ENCODE results near the gene SCN1B. TPM values are rescaled to one million over a fixed set of nuclear protein-coding genes. Genes with fewer than 3 reads are reported as not detected.
A peak's percentile ranks its signal among the peaks of the same experiment; 100 is the strongest.
"Not testable (repeated sequence)": the region's sequence is repeated elsewhere in the genome, so short reads cannot be mapped to it uniquely, and the experiment has no call there.

The SCN1B gene
- total and polyA plus RNA-seq, 9 donors = 3.0 to 6.7 (median 3.5) TPM

GRCh38 chr19:35000338-35000646, 30.0 kb upstream of the SCN1B start:
- no peak overlapping the region for H3K27ac ChIP-seq (ENCODE audit: low read length)
- no peaks in the 10 kb centered on the region for H3K9me3 ChIP-seq (replicated peaks; ENCODE audit: control insufficient read depth, low read depth, low read length)
- H3K4me1 ChIP-seq (ENCODE audit: control insufficient read depth, insufficient read depth, low read length) = peaks cover 32% of the 10 kb centered on the region
- no peaks in the 10 kb centered on the region for H3K27me3 ChIP-seq (ENCODE audit: control insufficient read depth, insufficient read depth, low read length)
- peaks cover 9% of the 10 kb centered on the region for H3K36me3 ChIP-seq (ENCODE audit: control insufficient read depth, insufficient read depth, low read length)
- DNase-seq = no peak
- peak overlapping the region; percentile 62 for H3K4me3 ChIP-seq (ENCODE audit: low read length)
- WGBS (ENCODE audit: insufficient coverage) = under 1% methylated on average over 27 of the region's 37 CpGs

DNA sequence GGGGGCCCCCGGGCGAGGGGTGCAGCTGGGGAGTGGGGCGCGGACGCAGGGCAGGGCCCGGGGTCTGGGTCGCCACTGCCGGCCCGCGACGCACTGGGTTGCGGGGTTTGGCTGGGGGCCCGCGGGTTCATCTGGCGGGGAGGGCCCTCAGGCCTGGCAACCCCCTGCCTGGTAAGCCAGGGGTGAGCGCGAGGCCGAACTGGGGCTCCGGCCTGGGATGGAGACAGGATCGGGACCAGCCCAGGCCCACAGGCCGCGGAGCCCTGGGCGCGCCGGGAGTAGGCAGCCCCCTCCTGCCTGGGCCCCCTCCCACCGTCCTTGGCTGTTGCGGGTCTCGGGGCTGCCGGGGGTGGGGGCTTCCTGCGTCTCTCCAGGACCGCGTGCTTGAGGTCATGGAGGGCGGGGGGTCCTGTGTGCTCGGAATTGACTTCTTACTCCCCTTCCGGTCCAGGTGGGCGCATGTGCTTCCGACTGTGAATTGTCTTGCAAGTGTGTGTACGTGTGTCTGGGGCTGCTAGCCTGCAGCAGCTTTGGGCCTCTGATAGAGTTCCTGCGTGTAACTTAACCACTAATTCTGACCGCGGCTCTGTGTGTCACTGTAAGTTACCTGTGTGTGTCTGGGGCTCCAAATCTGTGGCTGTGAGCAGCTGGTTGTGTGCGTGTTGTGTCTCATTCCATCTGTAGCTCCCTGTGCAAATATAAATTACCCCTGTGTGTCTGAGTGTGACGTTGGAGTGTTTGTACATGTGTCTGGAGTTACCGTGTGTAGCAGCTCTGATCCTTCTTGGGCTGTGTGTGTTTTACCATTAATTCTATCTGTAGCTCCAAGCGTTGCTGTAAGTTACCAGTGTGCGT, 29.4 kb upstream of the SCN1B start:
- H3K27me3 ChIP-seq (ENCODE audit: control insufficient read depth, insufficient read depth, low read length) = no peaks in the 10 kb centered on the region
- H3K9me3 ChIP-seq (replicated peaks; ENCODE audit: control insufficient read depth, low read depth, low read length) = no peaks in the 10 kb centered on the region
- 0% methylated on average over 34 of the region's 46 CpGs for WGBS (ENCODE audit: insufficient coverage)
- peak overlapping the region; percentile 84 for H3K27ac ChIP-seq (ENCODE audit: low read length)
- H3K4me1 ChIP-seq (ENCODE audit: control insufficient read depth, insufficient read depth, low read length) = peaks cover 32% of the 10 kb centered on the region
- H3K36me3 ChIP-seq (ENCODE audit: control insufficient read depth, insufficient read depth, low read length) = peaks cover 15% of the 10 kb centered on the region
- peak; percentile 70 for DNase-seq
- H3K4me3 ChIP-seq (ENCODE audit: low read length) = peak overlapping the region; percentile 62

- Histone ChIP-seq H3K9me3 (replicated peaks; ENCODE audit: control insufficient read depth, low read depth, low read length) (no peaks in the 10 kb centered on the region), H3K27ac (ENCODE audit: low read length) (no peak overlapping the region), H3K27me3 (ENCODE audit: control insufficient read depth, insufficient read depth, low read length) (no peaks in the 10 kb centered on the region), H3K4me3 (ENCODE audit: low read length) (no peak overlapping the region), H3K4me1 (ENCODE audit: control insufficient read depth, insufficient read depth, low read length) (peaks cover 32% of the 10 kb centered on the region), H3K36me3 (ENCODE audit: control insufficient read depth, insufficient read depth, low read length) (peaks cover 26% of the 10 kb centered on the region)
- no peak for DNase-seq
- WGBS (ENCODE audit: insufficient coverage) = 87% methylated on average over 8 of the region's 11 CpGs
These were observed 28.2 kb upstream of the SCN1B start for GRCh38 chr19:35002037-35002535.

GRCh38 chr19:35004517-35005255, 25.6 kb upstream of the SCN1B start:
- H3K36me3 ChIP-seq (ENCODE audit: control insufficient read depth, insufficient read depth, low read length) = peaks cover 35% of the 10 kb centered on the region

GRCh38 chr19:35005256-35005977, 24.9 kb upstream of the SCN1B start:
- Histone ChIP-seq H3K36me3 (ENCODE audit: control insufficient read depth, insufficient read depth, low read length) (peaks cover 42% of the 10 kb centered on the region), H3K4me1 (ENCODE audit: control insufficient read depth, insufficient read depth, low read length) (peaks cover 20% of the 10 kb centered on the region), H3K27me3 (ENCODE audit: control insufficient read depth, insufficient read depth, low read length) (no peaks in the 10 kb centered on the region), H3K9me3 (replicated peaks; ENCODE audit: control insufficient read depth, low read depth, low read length) (no peaks in the 10 kb centered on the region), H3K4me3 (ENCODE audit: low read length) (no peak overlapping the region), H3K27ac (ENCODE audit: low read length) (no peak overlapping the region)
- DNase-seq = no peak
- 82% methylated on average over 8 of the region's 11 CpGs for WGBS (ENCODE audit: insufficient coverage)

More at GRCh38 chr19:35004517-35005255, 25.6 kb upstream of the SCN1B start:
- DNase-seq = no peak
- 88% methylated on average over 13 of the region's 18 CpGs for WGBS (ENCODE audit: insufficient coverage)
- Histone ChIP-seq H3K9me3 (replicated peaks; ENCODE audit: control insufficient read depth, low read depth, low read length) (no peaks in the 10 kb centered on the region), H3K27me3 (ENCODE audit: control insufficient read depth, insufficient read depth, low read length) (no peaks in the 10 kb centered on the region), H3K4me3 (ENCODE audit: low read length) (no peak overlapping the region), H3K27ac (ENCODE audit: low read length) (no peak overlapping the region), H3K4me1 (ENCODE audit: control insufficient read depth, insufficient read depth, low read length) (peaks cover 22% of the 10 kb centered on the region)

GRCh38 chr19:35006007-35006341, 24.3 kb upstream of the SCN1B start:
- Histone ChIP-seq H3K4me1 (ENCODE audit: control insufficient read depth, insufficient read depth, low read length) (peaks cover 19% of the 10 kb centered on the region), H3K36me3 (ENCODE audit: control insufficient read depth, insufficient read depth, low read length) (peaks cover 48% of the 10 kb centered on the region)
- 100% methylated on average over 3 of the region's 6 CpGs for WGBS (ENCODE audit: insufficient coverage)
- H3K4me3 ChIP-seq (ENCODE audit: low read length); H3K27me3 ChIP-seq (ENCODE audit: control insufficient read depth, insufficient read depth, low read length); H3K27ac ChIP-seq (ENCODE audit: low read length); DNase-seq; H3K9me3 ChIP-seq (replicated peaks; ENCODE audit: control insufficient read depth, low read depth, low read length): not testable (repeated sequence)

DNA sequence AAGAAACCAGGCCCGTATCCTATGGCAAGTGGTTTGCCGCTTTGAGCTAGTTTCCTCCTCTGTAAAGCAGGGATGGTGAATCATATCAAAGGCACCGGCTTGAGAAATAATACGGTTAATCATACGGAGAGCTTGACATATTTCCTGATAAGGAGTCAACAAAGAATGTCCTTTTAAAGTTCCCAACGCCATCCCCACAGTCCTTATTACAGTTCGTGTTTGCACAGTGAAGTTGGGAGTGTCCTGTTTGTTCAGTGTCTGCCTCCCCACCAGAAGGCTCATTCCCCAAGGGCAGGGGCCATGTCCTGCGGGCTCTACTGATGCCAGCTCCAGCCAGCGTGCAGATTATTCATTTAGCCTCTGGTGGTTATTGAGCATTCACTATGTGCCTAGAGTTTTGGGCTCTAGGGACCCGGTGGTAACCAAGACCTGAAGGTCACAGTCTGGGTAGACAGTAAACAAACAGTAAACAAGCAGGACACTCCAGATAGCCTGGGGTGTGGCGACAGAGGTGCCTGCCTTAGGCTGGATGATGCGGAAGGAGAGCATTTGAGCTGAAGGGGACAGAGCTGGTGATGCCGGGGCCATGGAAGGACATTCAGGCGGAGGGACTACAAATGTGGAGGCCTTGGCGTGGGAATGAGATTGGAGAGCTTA, 23.8 kb upstream of the SCN1B start:
- Histone ChIP-seq H3K36me3 (ENCODE audit: control insufficient read depth, insufficient read depth, low read length) (peaks cover 53% of the 10 kb centered on the region), H3K27me3 (ENCODE audit: control insufficient read depth, insufficient read depth, low read length) (no peaks in the 10 kb centered on the region), H3K4me3 (ENCODE audit: low read length) (no peak overlapping the region), H3K9me3 (replicated peaks; ENCODE audit: control insufficient read depth, low read depth, low read length) (no peaks in the 10 kb centered on the region), H3K4me1 (ENCODE audit: control insufficient read depth, insufficient read depth, low read length) (peaks cover 14% of the 10 kb centered on the region), H3K27ac (ENCODE audit: low read length) (no peak overlapping the region)
- WGBS (ENCODE audit: insufficient coverage) = 92% methylated on average over 10 of the region's 15 CpGs
- no peak for DNase-seq

- 95% methylated on average over 5 of the region's 5 CpGs for WGBS (ENCODE audit: insufficient coverage)
- no peak overlapping the region for H3K4me3 ChIP-seq (ENCODE audit: low read length)
- DNase-seq = no peak
- peaks cover 9% of the 10 kb centered on the region for H3K4me1 ChIP-seq (ENCODE audit: control insufficient read depth, insufficient read depth, low read length)
- no peak overlapping the region for H3K27ac ChIP-seq (ENCODE audit: low read length)
- H3K27me3 ChIP-seq (ENCODE audit: control insufficient read depth, insufficient read depth, low read length) = no peaks in the 10 kb centered on the region
- peaks cover 58% of the 10 kb centered on the region for H3K36me3 ChIP-seq (ENCODE audit: control insufficient read depth, insufficient read depth, low read length)
- H3K9me3 ChIP-seq (replicated peaks; ENCODE audit: control insufficient read depth, low read depth, low read length) = no peaks in the 10 kb centered on the region
These were observed 23.3 kb upstream of the SCN1B start for GRCh38 chr19:35006999-35007365.

DNA sequence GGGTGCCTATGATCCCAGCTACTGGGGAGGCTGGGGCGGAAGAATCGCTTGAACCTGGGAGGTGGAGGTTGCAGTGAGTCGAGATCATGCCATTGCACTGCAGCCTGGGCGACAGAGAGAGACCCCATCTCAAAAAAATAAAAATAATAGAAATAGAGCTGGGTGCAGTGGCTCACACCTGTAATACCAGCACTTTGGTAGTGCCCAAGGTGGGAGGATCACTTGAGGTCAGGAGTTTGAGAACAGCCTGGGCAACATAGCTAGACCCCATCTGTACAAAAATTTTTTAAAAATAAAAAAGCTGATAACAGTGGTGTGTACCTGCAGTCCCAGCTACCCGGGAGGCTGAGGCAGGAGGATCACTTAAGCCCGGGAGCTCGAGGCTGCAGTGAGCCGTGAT, 22.8 kb upstream of the SCN1B start:
- H3K27me3 ChIP-seq (ENCODE audit: control insufficient read depth, insufficient read depth, low read length); H3K27ac ChIP-seq (ENCODE audit: low read length); DNase-seq; H3K4me3 ChIP-seq (ENCODE audit: low read length); H3K9me3 ChIP-seq (replicated peaks; ENCODE audit: control insufficient read depth, low read depth, low read length): not testable (repeated sequence)
- no CpG with 5 or more reads among the region's 8 CpGs for WGBS (ENCODE audit: insufficient coverage)
- Histone ChIP-seq H3K4me1 (ENCODE audit: control insufficient read depth, insufficient read depth, low read length) (peaks cover 10% of the 10 kb centered on the region), H3K36me3 (ENCODE audit: control insufficient read depth, insufficient read depth, low read length) (peaks cover 62% of the 10 kb centered on the region)

All from muscle of leg (tissue), 11 donors.